Upper lobe of right lung (tissue), 1 donor: ENCODE measurements around the gene RAI14. TPM values are rescaled to one million over a fixed set of nuclear protein-coding genes. Genes with fewer than 3 reads are reported as not detected.
A peak's percentile ranks its signal among the peaks of the same experiment; 100 is the strongest.
"Not testable (repeated sequence)": the region's sequence is repeated elsewhere in the genome, so short reads cannot be mapped to it uniquely, and the experiment has no call there.

Experiments
- ATAC-seq: fragments of 200-7000 bp; cut with Tn5 transposase; one replicate; pipeline ENCODE4 v1.9.1; 2020; ENCODE audit warnings: mild to moderate bottlenecking, moderate library complexity
- DNase-seq: peaks from one replicate; pipeline ENCODE4 v3.0.0-alpha.2; 2020
- H3K27ac ChIP-seq: fragments of 200-600 bp; one replicate; pipeline ENCODE4 v1.8.0; 2022
- H3K27me3 ChIP-seq: fragments of 200-600 bp; one replicate; pipeline ENCODE4 v1.8.0; 2022; ENCODE audit warnings: mild to moderate bottlenecking
- H3K36me3 ChIP-seq: fragments of 200-600 bp; one replicate; pipeline ENCODE4 v1.8.0; 2022
- H3K4me1 ChIP-seq: fragments of 200-600 bp; one replicate; pipeline ENCODE4 v1.8.0; 2022
- H3K4me3 ChIP-seq: fragments of 200-600 bp; one replicate; pipeline ENCODE4 v1.8.0; 2022; ENCODE audit warnings: mild to moderate bottlenecking
- H3K9me3 ChIP-seq: fragments of 200-600 bp; one replicate; pipeline ENCODE4 v1.8.0; 2022
- CTCF ChIP-seq: fragments of 200-600 bp; IDR thresholded peaks from one replicate; pipeline ENCODE4 v1.8.0; 2022; ENCODE audit warnings: antibody characterized with exemption
- intact Hi-C: fragments of 100-400 bp; cut with DNase I; formaldehyde crosslinking; loops from one replicate; pipeline ENCODE4 v1.11.0; 2022
- total RNA-seq: library from RNA; stranded (reverse); fragmentation: NEBNext Ultra II Directional; extraction: Animal tissue kit (Norgen Biotek cat#: 25700); gene quantifications from one replicate; pipeline ENCODE4 v1.2.1, GENCODE V29; 2021
- donor health status: DM: no; HTN: yes; CAD: no; lungs with severe emphysema.

The RAI14 gene
- total RNA-seq, 1 donor from 2014 or later = 79.6 TPM

GRCh38 chr5:34698109-34698419 is 41.9 kb downstream of the RAI14 start:
- no peak for TF ChIP-seq CTCF
- ATAC-seq = no peak
- intact Hi-C loops = no loop called here
- Histone ChIP-seq H3K4me1 (peaks cover 22% of the 10 kb centered on the region), H3K27me3 (no peaks in the 10 kb centered on the region), H3K36me3 (no peaks in the 10 kb centered on the region), H3K9me3 (no peaks in the 10 kb centered on the region), H3K27ac (peak overlapping the region; percentile 24), H3K4me3 (no peak overlapping the region)
- DNase-seq = no peak

DNA sequence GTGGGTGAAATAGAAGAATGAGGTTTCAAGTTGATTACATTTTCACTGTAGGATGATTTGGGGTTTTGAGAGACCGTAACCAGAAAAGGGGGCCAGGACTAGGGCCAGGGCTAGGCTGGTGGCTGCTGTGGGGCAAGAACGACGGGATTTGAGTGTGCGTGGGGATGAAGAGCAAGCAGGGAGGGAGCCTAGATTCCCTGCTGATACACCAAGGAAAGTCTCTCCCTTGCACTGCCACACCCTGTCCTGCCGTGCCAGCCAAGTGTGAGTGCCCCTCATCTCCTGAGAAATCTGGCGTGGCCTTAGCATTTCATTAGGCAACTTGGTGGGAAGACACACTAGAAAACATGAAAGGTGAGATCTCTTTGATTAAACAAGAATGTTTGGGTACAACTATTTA is 42.6 kb downstream of the RAI14 start:
- intact Hi-C loops = no loop called here
- Histone ChIP-seq H3K36me3 (no peaks in the 10 kb centered on the region), H3K27me3 (no peaks in the 10 kb centered on the region), H3K4me1 (peaks cover 19% of the 10 kb centered on the region), H3K4me3 (no peak overlapping the region), H3K27ac (peak overlapping the region; percentile 24), H3K9me3 (no peaks in the 10 kb centered on the region)
- no peak for TF ChIP-seq CTCF
- DNase-seq (peak; percentile 72), ATAC-seq (peak; percentile 63)

- peak; percentile 91 for ATAC-seq
- no peak for TF ChIP-seq CTCF
Measured at GRCh38 chr5:34699155-34700077, 43.3 kb downstream of the RAI14 start.

GRCh38 chr5:34700078-34700452 is 43.9 kb downstream of the RAI14 start:
- Histone ChIP-seq H3K4me1 (peaks cover 7% of the 10 kb centered on the region), H3K27me3 (no peaks in the 10 kb centered on the region), H3K9me3 (no peaks in the 10 kb centered on the region), H3K4me3 (no peak overlapping the region), H3K27ac (no peak overlapping the region), H3K36me3 (no peaks in the 10 kb centered on the region)
- TF ChIP-seq CTCF = no peak
- intact Hi-C loops = no loop called here
- no peak for ATAC-seq
- DNase-seq = no peak

More at GRCh38 chr5:34699155-34700077, 43.3 kb downstream of the RAI14 start:
- no peaks in the 10 kb centered on the region for H3K36me3 ChIP-seq
- H3K27me3 ChIP-seq = no peaks in the 10 kb centered on the region
- H3K4me1 ChIP-seq = peaks cover 14% of the 10 kb centered on the region
- H3K9me3 ChIP-seq = no peaks in the 10 kb centered on the region
- H3K27ac ChIP-seq = peak overlapping the region; percentile 3
- no peak overlapping the region for H3K4me3 ChIP-seq
- intact Hi-C loops = no loop called here
- no peak for DNase-seq

- H3K9me3 ChIP-seq, ATAC-seq, intact Hi-C loops, H3K27me3 ChIP-seq, H3K27ac ChIP-seq, H3K36me3 ChIP-seq, DNase-seq, H3K4me3 ChIP-seq, H3K4me1 ChIP-seq: not testable (repeated sequence)
Measured at GRCh38 chr5:34701442-34701841, 45.3 kb downstream of the RAI14 start.

DNA sequence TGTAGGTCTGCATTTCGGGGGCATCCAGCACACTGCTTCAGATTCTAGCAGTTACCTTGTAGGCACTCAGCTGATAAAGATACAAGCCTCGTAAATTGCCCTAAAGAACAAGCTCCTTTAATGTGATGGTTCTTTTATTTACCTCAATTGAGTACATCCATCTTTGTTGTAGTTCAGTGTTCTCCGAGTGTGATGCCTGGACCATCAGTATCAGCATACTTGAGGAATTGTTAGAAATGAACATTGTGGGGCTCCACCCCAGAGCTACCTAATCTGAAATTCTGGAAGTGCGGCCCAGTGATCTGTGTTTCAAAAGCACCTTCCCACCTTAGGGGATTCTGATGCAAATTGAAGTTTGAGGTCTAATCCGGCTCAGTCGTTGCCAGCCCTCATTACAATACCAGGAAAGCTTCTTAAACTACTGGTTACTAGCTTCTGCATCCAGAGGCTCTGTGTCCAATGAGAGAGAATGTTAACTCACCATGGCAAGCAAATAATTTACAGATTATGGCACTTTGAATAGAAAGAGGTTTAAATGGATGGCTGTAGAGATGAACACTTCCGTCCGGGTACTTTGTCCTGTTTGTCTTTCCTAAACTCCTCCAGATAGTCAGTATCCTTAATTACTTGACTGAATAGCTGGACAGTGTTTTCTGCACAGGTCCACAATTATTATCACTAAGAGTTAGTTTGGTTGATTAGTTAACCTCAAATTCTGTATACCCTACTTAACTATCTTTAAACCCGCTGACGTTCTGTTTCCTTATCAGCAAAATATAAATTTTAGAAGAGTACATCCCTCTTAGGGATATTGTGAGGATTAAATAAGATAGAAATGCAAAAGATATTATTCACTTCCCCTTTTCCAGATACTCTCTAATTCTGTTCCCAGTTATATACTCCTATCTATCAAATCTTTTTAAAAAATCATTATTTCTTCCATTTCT is 47.9 kb downstream of the RAI14 start:
- no peak for ATAC-seq
- Histone ChIP-seq H3K36me3 (no peaks in the 10 kb centered on the region), H3K4me1 (peaks cover 12% of the 10 kb centered on the region), H3K4me3 (no peak overlapping the region), H3K9me3 (no peaks in the 10 kb centered on the region), H3K27me3 (no peaks in the 10 kb centered on the region), H3K27ac (no peak overlapping the region)
- no peak for DNase-seq
- TF ChIP-seq CTCF = no peak
- intact Hi-C loops = no loop called here
